IMR-90 (cell line): ENCODE data around the gene C11orf68. TPM values are rescaled to one million over a fixed set of nuclear protein-coding genes. Genes with fewer than 3 reads are reported as not detected.

Experiments used
- ATAC-seq: fragments of 200-7000 bp; cut with Tn5 transposase; 2 replicates; pipeline ENCODE4 v1.9.1; 2020; ENCODE audit warnings: low read depth, mild to moderate bottlenecking, moderate library complexity
- BruUV-seq: library from RNA; stranded (reverse); fragments of 400-500 nt; replicated peaks from 2 replicates; lab custom pipeline; 2021; lab: Mats Ljungman, UMichigan
- CTCF ChIA-PET: fragments of 300-600 bp; formaldehyde crosslinking; extraction: SDS; loops from one replicate; lab custom pipeline; 2021; ENCODE audit warnings: antibody characterized with exemption; lab: Yijun Ruan, JAX
- POLR2A ChIA-PET: fragments of 300-600 bp; sonication (Branson Sonifier 250); formaldehyde crosslinking; loops from one replicate; lab custom pipeline; 2022; ENCODE audit warnings: antibody characterized with exemption; ENCODE audit not compliant: unreplicated experiment; lab: Charles Lee
- DNase-seq: peaks from one replicate; pipeline ENCODE4 v3.0.0; 2013
- H2AFZ ChIP-seq: replicated peaks from 2 replicates; pipeline ENCODE3; 2013; ENCODE audit warnings: low read length, mild to moderate bottlenecking; ENCODE audit not compliant: poor library complexity
- H2AK5ac ChIP-seq: 2 replicates; pipeline ENCODE4 v1.6.1; 2013; ENCODE audit warnings: low read depth, low read length, inconsistent platforms
- H2AK9ac ChIP-seq: replicated peaks from 2 replicates; pipeline ENCODE3; 2013; ENCODE audit warnings: mild to moderate bottlenecking, low read depth, low read length, moderate library complexity; ENCODE audit not compliant: poor library complexity
- H2BK120ac ChIP-seq: 2 replicates; pipeline ENCODE4 v1.6.1; 2013; ENCODE audit warnings: low read depth, low read length, inconsistent platforms
- H2BK15ac ChIP-seq: 3 replicates; pipeline ENCODE4 v1.6.1; 2013; ENCODE audit warnings: low read depth, low read length, inconsistent platforms
- H2BK20ac ChIP-seq: 2 replicates; pipeline ENCODE4 v1.6.1; 2013; ENCODE audit warnings: low read depth, mild to moderate bottlenecking, inconsistent platforms, low read length, moderate library complexity
- H2BK5ac ChIP-seq: 2 replicates; pipeline ENCODE4 v1.6.1; 2013; ENCODE audit warnings: mild to moderate bottlenecking, low read depth, low read length, inconsistent platforms; ENCODE audit not compliant: poor library complexity, severe bottlenecking
- H3K14ac ChIP-seq: replicated peaks from 2 replicates; pipeline ENCODE4 v1.6.1; 2013; ENCODE audit warnings: low read depth, low read length, inconsistent platforms
- H3K18ac ChIP-seq: 2 replicates; pipeline ENCODE4 v1.6.1; 2013; ENCODE audit warnings: low read depth, low read length, control low read depth
- H3K23ac ChIP-seq: 2 replicates; pipeline ENCODE4 v1.6.1; 2013; ENCODE audit warnings: low read depth, low read length, inconsistent platforms
- H3K27ac ChIP-seq: 2 replicates; pipeline ENCODE4 v1.5.1; 2013; ENCODE audit warnings: mild to moderate bottlenecking, control low read depth, low read length; ENCODE audit not compliant: insufficient read depth
- H3K27me3 ChIP-seq: 2 replicates; pipeline ENCODE4 v1.6.1; 2013; ENCODE audit warnings: low read length; ENCODE audit not compliant: control insufficient read depth, insufficient read depth
- H3K36me3 ChIP-seq: 2 replicates; pipeline ENCODE4 v1.6.1; 2013; ENCODE audit warnings: low read length, mixed read lengths; ENCODE audit not compliant: control insufficient read depth, insufficient read depth
- H3K4ac ChIP-seq: 2 replicates; pipeline ENCODE4 v1.6.1; 2013; ENCODE audit warnings: low read depth, low read length, inconsistent platforms
- H3K4me1 ChIP-seq: 2 replicates; pipeline ENCODE4 v1.6.1; 2013; ENCODE audit warnings: low read length, mixed read lengths; ENCODE audit not compliant: control insufficient read depth, insufficient read depth
- H3K4me2 ChIP-seq: 2 replicates; pipeline ENCODE4 v1.6.1; 2013; ENCODE audit warnings: low read depth, mild to moderate bottlenecking, control low read depth, low read length, moderate library complexity
- H3K4me3 ChIP-seq: 2 replicates; pipeline ENCODE4 v1.5.1; 2013; ENCODE audit warnings: low read depth, mild to moderate bottlenecking, control low read depth, low read length, moderate library complexity; ENCODE audit not compliant: insufficient read depth
- H3K56ac ChIP-seq: 2 replicates; pipeline ENCODE4 v1.6.1; 2013; ENCODE audit warnings: low read length, inconsistent platforms; ENCODE audit not compliant: insufficient read depth; ENCODE audit errors: extremely low read depth
- H3K79me1 ChIP-seq, 2 experiments: 2 replicates each; pipeline ENCODE4 v1.6.1; 2013; ENCODE audit warnings: low read length in 2 of 2, inconsistent platforms in 1 of 2, low read depth in 1 of 2
- H3K9ac ChIP-seq: 2 replicates; pipeline ENCODE4 v1.6.1; 2013; ENCODE audit warnings: low read depth, low read length, control low read depth
- H3K9me1 ChIP-seq: 2 replicates; pipeline ENCODE4 v1.6.1; 2013; ENCODE audit warnings: low read length, inconsistent platforms; ENCODE audit not compliant: insufficient read depth
- H3K9me3 ChIP-seq: 2 replicates; pipeline ENCODE4 v1.6.1; 2013; ENCODE audit warnings: low read length; ENCODE audit not compliant: control insufficient read depth, insufficient read depth
- H4K20me1 ChIP-seq: 2 replicates; pipeline ENCODE4 v1.6.1; 2013; ENCODE audit warnings: low read length, inconsistent platforms; ENCODE audit not compliant: insufficient read depth
- H4K5ac ChIP-seq: 2 replicates; pipeline ENCODE4 v1.6.1; 2013; ENCODE audit warnings: mild to moderate bottlenecking, low read depth, low read length, control low read depth
- H4K8ac ChIP-seq, 2 experiments: 2 replicates each; pipeline ENCODE4 v1.6.1; 2013; ENCODE audit warnings: low read depth in 2 of 2, low read length in 2 of 2, control low read depth in 1 of 2, inconsistent platforms in 1 of 2
- H4K91ac ChIP-seq: 2 replicates; pipeline ENCODE4 v1.6.1; 2013; ENCODE audit warnings: low read depth, low read length, inconsistent platforms; ENCODE audit not compliant: insufficient read depth
- MAZ ChIP-seq: IDR thresholded peaks from 2 replicates; pipeline ENCODE4 v1.6.1; 2012; ENCODE audit warnings: low read depth, mild to moderate bottlenecking, low read length, improper control_type of control experiment, moderate library complexity, borderline replicate concordance
- NFE2L2 ChIP-seq: fragments of 150-350 bp; IDR thresholded peaks from 2 replicates; pipeline ENCODE4 v1.6.1; 2016; ENCODE audit warnings: low read depth, mild to moderate bottlenecking, low read length
- POLR2A ChIP-seq: IDR thresholded peaks from 2 replicates; pipeline ENCODE4 v1.6.1; 2012; ENCODE audit warnings: mild to moderate bottlenecking, low read depth, low read length
- RAD21 ChIP-seq: IDR thresholded peaks from 2 replicates; pipeline ENCODE4 v1.6.1; 2012; ENCODE audit warnings: low read length, improper control_type of control experiment
- WGBS, 2 experiments: methylation state at CpG; one replicate each; pipeline versions ENCODE4 v1.1.5 to v1.1.7; 2013; ENCODE audit warnings: missing lambda C conversion rate in 2 of 2; ENCODE audit not compliant: insufficient read length in 1 of 2; ENCODE audit errors: extremely low coverage in 2 of 2; 5-methylcytosine and 5-hydroxymethylcytosine counted together
- dilution Hi-C: fragments of 300-500 bp; cut with HindIII; formaldehyde crosslinking; loops from one replicate; pipeline ENCODE4 v1.14.3; 2018; ENCODE audit warnings: low sequenced_read_pairs; ENCODE audit not compliant: unreplicated experiment
- in situ Hi-C: fragments of 300-500 bp; cut with MboI; formaldehyde crosslinking; loops from 3 replicates; pipeline ENCODE4 v1.14.3; 2019; ENCODE audit warnings: low sequenced_read_pairs, inconsistent platforms, mixed read lengths
- intact Hi-C: fragments of 100-400 bp; cut with micrococcal nuclease; formaldehyde crosslinking; loops from 2 replicates; pipeline ENCODE4 v1.10.0; 2022
- polyA plus RNA-seq, 3 experiments: library from polyadenylated mRNA; depleted of rRNA; stranded (reverse); fragments of >200 nt; gene quantifications; 2 replicates each; pipeline ENCODE4 v1.2.3, GENCODE V29; 2012; ENCODE audit warnings: low replicate concordance in 1 of 3
- total RNA-seq: library from RNA; depleted of rRNA; stranded (reverse); fragments of >200 nt; gene quantifications from 2 replicates; pipeline ENCODE4 v1.2.3, GENCODE V29; 2012
- TF ChIP-seq, protein P1 (sequence below): fragments of 150-350 bp; IDR thresholded peaks from 2 replicates; pipeline ENCODE4 v1.6.1; 2017; ENCODE audit warnings: mild to moderate bottlenecking, antibody characterized with exemption, low read length, low read depth

C11orf68 gene
- total and polyA plus RNA-seq, 2 of the 4 experiments (the other 2 are of a cell fraction), result 20.3 to 104 TPM

- TF ChIP-seq, protein P1, sequence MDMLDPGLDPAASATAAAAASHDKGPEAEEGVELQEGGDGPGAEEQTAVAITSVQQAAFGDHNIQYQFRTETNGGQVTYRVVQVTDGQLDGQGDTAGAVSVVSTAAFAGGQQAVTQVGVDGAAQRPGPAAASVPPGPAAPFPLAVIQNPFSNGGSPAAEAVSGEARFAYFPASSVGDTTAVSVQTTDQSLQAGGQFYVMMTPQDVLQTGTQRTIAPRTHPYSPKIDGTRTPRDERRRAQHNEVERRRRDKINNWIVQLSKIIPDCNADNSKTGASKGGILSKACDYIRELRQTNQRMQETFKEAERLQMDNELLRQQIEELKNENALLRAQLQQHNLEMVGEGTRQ, result no peak
Observed at GRCh38 chr11:65915821-65916251, 3.0 kb downstream of the C11orf68 start (continued).

DNA sequence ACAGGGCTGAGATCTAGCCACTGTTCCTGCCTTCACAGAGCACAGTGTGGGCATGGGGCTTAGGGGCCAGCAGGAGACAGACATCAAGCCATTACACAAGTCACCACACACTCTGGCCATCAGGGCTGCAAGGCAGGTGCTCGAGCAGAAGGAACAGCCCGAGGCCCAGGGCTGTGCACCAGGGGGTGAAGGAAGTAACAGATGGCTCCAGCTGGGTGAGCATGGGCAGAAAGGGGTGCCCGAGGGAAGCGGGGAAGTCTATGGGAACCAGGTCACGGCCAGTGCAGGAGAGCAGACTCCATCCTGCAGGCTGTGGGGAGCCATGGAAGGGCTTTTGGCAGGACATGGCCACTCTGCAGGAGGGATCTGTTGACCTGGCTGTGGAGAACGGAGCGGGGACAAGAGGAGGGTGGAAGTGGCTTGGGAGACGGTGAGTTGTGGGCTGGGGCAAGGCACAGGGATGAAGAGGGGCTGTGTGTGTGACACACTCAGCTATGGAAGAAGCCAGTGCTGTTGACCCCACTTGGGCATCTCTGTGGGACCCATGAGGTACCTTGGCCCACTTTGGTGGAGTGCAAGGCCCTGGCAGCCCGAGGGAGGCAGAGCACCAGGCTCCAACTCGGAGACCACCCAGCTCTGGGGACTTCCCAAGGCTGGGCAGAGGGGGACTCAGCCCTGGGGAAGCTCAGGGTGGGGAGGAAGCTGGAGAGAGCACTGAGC, 3.6 kb downstream of the C11orf68 start:
- TF ChIP-seq MAZ (peak; percentile 96), NFE2L2 (no peak), RAD21 (peak; percentile 28; the same call in 1 of the 2 replicates), POLR2A (peak; percentile 50; the same call in 1 of the 2 replicates)
- ATAC-seq (peak; percentile 54), DNase-seq (no peak)
- H3K18ac ChIP-seq, result peak overlapping the region; percentile 98
- POLR2A ChIA-PET, result interaction anchor here (0.6 to 2.4 kb wide), 4 partner anchors 13 to 43 kb away, joined by 3 to 20 read pairs (median 10); partner anchors contain the start of genes CCDC85B, FIBP and FOSL1
- intact Hi-C loops (loop anchor here (1.0 to 5.0 kb wide), 3 partner anchors 14 to 57 kb away; partner anchors contain the start of genes CFL1, FOSL1 and SART1), in situ Hi-C loops (no loop called here), dilution Hi-C loops (no loop called here)
- no peaks in the 10 kb centered on the region for H3K9me3 ChIP-seq
- peaks cover 55% of the 10 kb centered on the region for H3K4me1 ChIP-seq
- peak overlapping the region; percentile 71 for H2AFZ ChIP-seq
- H2BK20ac ChIP-seq, result peak overlapping the region; percentile 100
- H2AK9ac ChIP-seq, result peak overlapping the region; percentile 99
- peak overlapping the region; percentile 100 for H3K14ac ChIP-seq
- peak overlapping the region; percentile 99 for H3K23ac ChIP-seq
- BruUV-seq, result no TSS peak
- peak overlapping the region; percentile 100 for H2AK5ac ChIP-seq
- peak overlapping the region; percentile 72 for H3K9ac ChIP-seq
- H2BK15ac ChIP-seq, result peak overlapping the region; percentile 99
- H3K4me2 ChIP-seq, result peak overlapping the region; percentile 43
- WGBS, 2 experiments, result 28% methylated on average over 8 of the region's 10 CpGs; no CpG with 5 or more reads in 1 of the 2 experiments
- H3K36me3 ChIP-seq, result peaks cover 13% of the 10 kb centered on the region
- peak overlapping the region; percentile 100 for H2BK120ac ChIP-seq
- H3K27me3 ChIP-seq, result no peaks in the 10 kb centered on the region
- peak overlapping the region; percentile 99 for H3K56ac ChIP-seq
- H4K91ac ChIP-seq, result peak overlapping the region; percentile 100
- H4K5ac ChIP-seq, result peak overlapping the region; percentile 98
- H3K27ac ChIP-seq, result peak overlapping the region; percentile 99
- CTCF ChIA-PET, result interaction anchor here (1.0 to 1.2 kb wide), 3 partner anchors 24 to 27 kb away, joined by 3 to 9 read pairs (median 4); partner anchors contain the start of genes CCDC85B and FIBP
- H4K20me1 ChIP-seq, result peaks cover 6% of the 10 kb centered on the region
- H3K4ac ChIP-seq, result peak overlapping the region; percentile 100
- H3K79me1 ChIP-seq, result peaks cover 20 to 70% of the 10 kb centered on the region in 2 experiments; a peak in 3 of 4 replicates
- H4K8ac ChIP-seq, result peak overlapping the region; percentile 99
- peak overlapping the region; percentile 100 for H2BK5ac ChIP-seq
- H3K4me3 ChIP-seq, result no peak overlapping the region
- H3K9me1 ChIP-seq, result peaks cover 43% of the 10 kb centered on the region
